Ishikawa (cell line): ENCODE measurements around the gene TLK1.

ENCODE experiments used
- CEBPB ChIP-seq: IDR thresholded peaks from 2 replicates; pipeline ENCODE4 v1.6.1; 2012
- CREB1 ChIP-seq: IDR thresholded peaks from 2 replicates; pipeline ENCODE4 v1.6.1; 2012; ENCODE audit warnings: low read depth
- EGR1 ChIP-seq: IDR thresholded peaks from 2 replicates; pipeline ENCODE4 v1.6.1; 2012
- EP300 ChIP-seq: IDR thresholded peaks from 2 replicates; pipeline ENCODE4 v1.6.1; 2012; ENCODE audit warnings: borderline replicate concordance
- FOXM1 ChIP-seq: IDR thresholded peaks from 2 replicates; pipeline ENCODE4 v1.6.1; 2012; ENCODE audit warnings: low read depth, borderline replicate concordance
- MAX ChIP-seq: IDR thresholded peaks from 2 replicates; pipeline ENCODE4 v1.6.1; 2012
- NFIC ChIP-seq: IDR thresholded peaks from 2 replicates; pipeline ENCODE4 v1.6.1; 2012
- RAD21 ChIP-seq: IDR thresholded peaks from 2 replicates; pipeline ENCODE4 v1.6.1; 2012; ENCODE audit warnings: low read depth
- REST ChIP-seq: IDR thresholded peaks from 2 replicates; pipeline ENCODE4 v1.6.1; 2012; ENCODE audit warnings: low read depth, mild to moderate bottlenecking
- TAF1 ChIP-seq: IDR thresholded peaks from 2 replicates; pipeline ENCODE4 v1.6.1; 2012; ENCODE audit warnings: low read depth, mild to moderate bottlenecking
- TCF12 ChIP-seq: IDR thresholded peaks from 2 replicates; pipeline ENCODE4 v1.6.1; 2012; ENCODE audit warnings: low read depth
- TEAD4 ChIP-seq: IDR thresholded peaks from 2 replicates; pipeline ENCODE4 v1.6.1; 2012
- USF1 ChIP-seq: IDR thresholded peaks from 2 replicates; pipeline ENCODE4 v1.6.1; 2012
- YY1 ChIP-seq: IDR thresholded peaks from 2 replicates; pipeline ENCODE4 v1.6.1; 2012; ENCODE audit warnings: low read depth
- ZBTB7A ChIP-seq: IDR thresholded peaks from 2 replicates; pipeline ENCODE4 v1.6.1; 2012; ENCODE audit warnings: low read depth

The TLK1 gene

GRCh38 chr2:171158036-171158789 is 2.5 kb downstream of the TLK1 start:
- TF ChIP-seq MAX, result no peak
- TF ChIP-seq RAD21, result no peak
- TF ChIP-seq NFIC, result no peak
- TF ChIP-seq TCF12, result no peak
- no peak for TF ChIP-seq REST
- TF ChIP-seq TAF1, result no peak
- TF ChIP-seq FOXM1, result no peak
- no peak for TF ChIP-seq YY1
- no peak for TF ChIP-seq CREB1
- TF ChIP-seq ZBTB7A, result no peak
- TF ChIP-seq CEBPB, result no peak

- TF ChIP-seq CREB1 (no peak), YY1 (no peak), RAD21 (no peak), NFIC (no peak), TAF1 (no peak), MAX (no peak), CEBPB (no peak), REST (no peak), EGR1 (no peak), TCF12 (no peak), TEAD4 (no peak), EP300 (no peak), USF1 (no peak), FOXM1 (no peak), ZBTB7A (no peak)
Observed at GRCh38 chr2:171157109-171157500, 3.6 kb downstream of the TLK1 start.

GRCh38 chr2:171154348-171154747 is 6.3 kb downstream of the TLK1 start:
- TF ChIP-seq REST (no peak), CREB1 (no peak), MAX (no peak), TEAD4 (no peak), TCF12 (no peak), EP300 (no peak), YY1 (no peak), EGR1 (no peak)

GRCh38 chr2:171150694-171151285 is 9.9 kb downstream of the TLK1 start:
- TF ChIP-seq REST, result no peak
- TF ChIP-seq ZBTB7A, result no peak
- TF ChIP-seq TCF12, result no peak
- TF ChIP-seq FOXM1, result no peak
- no peak for TF ChIP-seq EP300
- no peak for TF ChIP-seq USF1
- TF ChIP-seq CEBPB, result no peak
- no peak for TF ChIP-seq EGR1
- no peak for TF ChIP-seq CREB1
- no peak for TF ChIP-seq TAF1
